Smooth muscle cell of the brain vasculature (primary cell): ENCODE measurements around the gene NFS1.

Experiments
- DNase-seq: peaks from one replicate; pipeline ENCODE4 v3.0.0-alpha.2; 2012; ENCODE audit warnings: low read depth, low spot score

Gene NFS1

DNA sequence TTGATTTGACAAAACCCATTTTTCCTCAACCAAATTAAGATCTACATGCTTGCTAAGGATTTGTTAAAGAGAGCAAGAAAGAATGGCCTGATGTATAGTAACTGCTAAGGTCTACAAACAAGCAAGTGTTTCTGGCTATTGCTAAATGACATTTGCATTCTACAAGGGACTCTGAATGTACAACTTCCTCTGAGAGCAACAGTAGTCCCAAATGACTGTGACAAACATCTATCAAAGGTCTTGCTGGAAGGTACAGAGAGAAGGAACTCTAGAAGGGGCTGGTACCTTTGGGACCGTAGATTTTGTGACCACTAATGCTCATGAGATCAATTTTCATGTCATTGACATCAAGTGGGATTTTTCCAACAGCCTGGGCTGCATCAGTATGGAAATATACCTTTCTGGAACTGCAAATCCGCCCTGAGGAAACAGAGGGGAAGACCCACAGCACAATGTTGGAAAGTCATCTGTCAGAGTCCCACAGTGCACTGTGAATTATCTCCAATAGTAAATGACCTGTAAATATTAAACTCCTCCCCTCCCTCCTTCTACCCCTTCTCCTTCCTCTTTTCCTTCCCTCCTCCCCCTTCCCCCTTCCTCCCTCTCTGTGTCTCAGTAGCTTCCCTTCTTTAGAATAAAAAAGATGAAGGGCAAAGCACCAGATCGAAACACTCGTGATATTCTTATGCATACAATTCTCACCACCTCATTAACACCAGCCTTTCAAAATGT lies 18.5 kb downstream of the NFS1 start:
- no peak for DNase-seq

GRCh38 chr20:35674921-35675320 lies 24.2 kb downstream of the NFS1 start:
- DNase-seq, result no peak

- no peak for DNase-seq
Measured at GRCh38 chr20:35673884-35674283, 25.3 kb downstream of the NFS1 start.

DNA sequence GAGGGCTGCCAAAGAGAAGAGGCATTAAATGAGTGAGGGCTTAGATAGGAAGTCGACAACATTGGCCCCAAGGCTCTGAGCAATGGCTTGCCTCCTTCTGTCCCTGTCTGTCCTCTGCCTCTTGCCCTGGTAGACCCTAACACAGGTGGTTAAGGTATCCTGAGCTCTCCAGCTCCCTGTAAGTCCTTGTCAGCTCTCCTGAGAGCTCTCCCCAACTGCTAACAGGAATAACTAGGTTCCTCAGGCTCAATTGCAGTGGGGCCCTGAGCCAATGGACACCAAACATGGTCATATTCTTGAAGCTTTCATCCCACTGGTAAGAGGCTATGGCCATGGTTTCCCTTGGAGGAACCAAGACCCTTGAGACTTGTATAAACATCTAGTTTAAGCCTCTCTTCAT lies 29.5 kb downstream of the NFS1 start:
- DNase-seq, result no peak

GRCh38 chr20:35669221-35669620 lies 29.9 kb downstream of the NFS1 start:
- DNase-seq, result no peak

GRCh38 chr20:35665949-35666288 lies 33.2 kb downstream of the NFS1 start:
- DNase-seq, result no peak

DNA sequence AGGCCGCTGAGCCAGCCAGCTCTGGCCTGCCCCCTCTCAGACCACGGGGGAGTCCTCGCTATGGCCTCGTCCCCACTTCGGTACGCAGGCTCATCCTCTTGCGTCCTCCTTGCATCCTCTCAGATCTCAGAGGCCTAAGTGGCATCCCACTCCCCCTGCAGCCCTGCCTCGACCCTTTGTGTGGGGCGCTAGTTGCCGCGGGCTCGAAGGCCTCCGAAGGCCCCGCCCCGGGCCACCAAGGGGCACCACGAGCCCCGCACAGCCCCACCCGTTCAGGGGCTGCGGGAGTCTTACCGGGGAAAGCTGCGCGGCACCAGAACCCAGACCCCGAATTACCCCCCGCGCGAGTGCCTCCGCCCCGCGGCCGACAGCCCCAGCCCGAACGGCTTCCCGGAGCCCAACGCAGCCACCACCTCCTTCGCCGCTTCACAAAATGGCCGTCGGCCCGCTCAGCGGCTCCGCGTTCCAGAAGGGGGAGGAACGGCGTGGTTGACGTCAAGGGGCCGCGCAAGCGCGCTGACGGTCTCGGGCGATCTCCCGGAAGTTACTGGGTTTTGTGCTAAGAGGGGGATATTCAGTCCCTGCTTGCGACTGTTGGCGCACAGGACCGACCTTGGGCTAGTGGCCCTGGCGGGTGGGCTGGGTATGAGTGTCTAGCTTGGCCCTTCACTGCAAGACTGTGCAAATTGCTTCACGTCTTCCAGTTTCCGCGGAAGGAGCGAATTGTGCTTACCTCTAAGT lies 34.5 kb downstream of the NFS1 start, which contains the start of the genes CPNE1 and RBM12:
Gene CPNE1, minus strand, starts transcription at position 435 of the 741 bp plus-strand sequence. CDS start 31,977 bp downstream, outside the sequence.
Gene RBM12, minus strand, starts transcription at position 435 of the 741 bp plus-strand sequence. CDS start 9,578 bp downstream, outside the sequence.
- peak; percentile 83 for DNase-seq

DNA sequence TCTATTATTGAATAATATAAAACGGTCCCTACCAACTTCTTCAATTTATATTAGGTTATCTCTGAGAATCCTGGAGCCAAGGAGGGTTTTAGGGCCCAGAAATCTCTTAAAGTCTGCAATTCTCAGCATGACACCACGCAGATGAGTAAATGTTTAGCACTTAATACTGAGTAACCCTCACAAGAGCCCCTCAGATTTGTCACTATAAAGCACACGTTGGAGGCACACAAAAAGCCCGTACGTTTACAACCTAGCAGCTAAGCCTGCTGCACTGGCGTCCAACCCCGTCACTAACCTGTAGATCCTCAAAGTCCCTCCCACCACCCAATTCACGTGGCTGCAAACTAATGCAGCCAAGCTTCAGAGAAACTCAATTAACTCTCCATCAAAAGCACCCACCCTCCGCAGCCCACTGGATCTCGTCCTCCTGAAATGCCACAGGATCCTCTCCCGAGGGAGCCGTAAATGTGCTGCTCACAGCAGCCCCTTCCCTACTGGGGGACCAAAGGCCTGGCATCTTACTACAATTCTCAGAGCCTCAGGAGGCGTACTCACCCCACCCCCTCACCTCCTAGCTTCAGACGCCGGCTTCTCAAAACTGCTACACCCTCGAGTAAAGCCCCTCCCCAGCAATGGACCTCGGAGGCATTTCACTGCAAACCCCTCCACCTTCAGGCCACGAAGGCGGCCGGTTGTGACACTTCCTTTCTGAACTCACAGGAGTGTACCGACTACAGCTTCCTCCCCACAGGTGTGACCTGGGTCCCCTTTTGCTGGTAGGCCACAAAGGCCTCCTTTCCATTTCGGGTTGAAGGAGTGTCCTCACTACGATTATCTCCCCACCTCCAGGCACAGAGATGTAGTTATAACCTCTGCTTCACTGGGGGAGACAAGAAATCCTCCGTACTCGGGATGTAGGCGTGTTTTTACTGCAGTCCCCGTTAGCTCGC lies 35.4 kb downstream of the NFS1 start:
- no peak for DNase-seq

DNA sequence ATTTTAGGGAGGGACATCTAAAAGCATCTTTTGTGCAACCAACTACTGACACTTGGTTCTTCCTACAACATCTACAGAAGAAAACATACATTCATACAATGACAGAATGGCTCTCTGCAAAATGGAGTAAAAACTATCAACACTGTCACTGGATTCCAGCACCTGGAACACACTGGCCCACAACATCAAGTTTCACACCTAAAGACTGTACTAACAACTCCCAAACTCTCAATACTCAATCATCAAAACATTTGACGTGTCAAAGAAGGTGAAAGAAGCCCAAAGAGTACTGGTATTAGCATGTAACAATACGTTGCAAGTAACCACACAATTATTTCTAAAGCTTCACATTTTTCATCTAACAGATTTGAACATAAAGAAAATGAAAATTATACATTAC lies 36.6 kb downstream of the NFS1 start:
- DNase-seq, result no peak

- no peak for DNase-seq
Measured at GRCh38 chr20:35661908-35662307, 37.2 kb downstream of the NFS1 start.

DNA sequence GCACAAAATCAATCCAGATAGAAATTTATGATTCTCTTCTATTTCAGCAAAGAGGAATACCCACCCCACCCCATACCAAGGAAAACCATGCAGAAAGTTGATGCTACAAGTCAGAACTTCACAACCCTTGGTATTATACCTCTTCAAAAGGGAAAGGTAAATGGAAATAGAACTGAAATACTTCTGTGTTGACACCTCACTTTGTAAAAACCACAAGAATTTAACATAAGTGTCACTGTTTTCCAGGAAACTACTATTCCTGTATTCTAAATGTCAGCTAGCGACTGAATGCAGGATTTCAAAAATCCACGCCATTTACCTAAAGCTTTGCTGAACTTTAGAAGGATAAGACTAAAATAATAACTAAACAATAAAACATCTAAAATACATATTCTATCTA lies 38.1 kb downstream of the NFS1 start:
- no peak for DNase-seq

DNA sequence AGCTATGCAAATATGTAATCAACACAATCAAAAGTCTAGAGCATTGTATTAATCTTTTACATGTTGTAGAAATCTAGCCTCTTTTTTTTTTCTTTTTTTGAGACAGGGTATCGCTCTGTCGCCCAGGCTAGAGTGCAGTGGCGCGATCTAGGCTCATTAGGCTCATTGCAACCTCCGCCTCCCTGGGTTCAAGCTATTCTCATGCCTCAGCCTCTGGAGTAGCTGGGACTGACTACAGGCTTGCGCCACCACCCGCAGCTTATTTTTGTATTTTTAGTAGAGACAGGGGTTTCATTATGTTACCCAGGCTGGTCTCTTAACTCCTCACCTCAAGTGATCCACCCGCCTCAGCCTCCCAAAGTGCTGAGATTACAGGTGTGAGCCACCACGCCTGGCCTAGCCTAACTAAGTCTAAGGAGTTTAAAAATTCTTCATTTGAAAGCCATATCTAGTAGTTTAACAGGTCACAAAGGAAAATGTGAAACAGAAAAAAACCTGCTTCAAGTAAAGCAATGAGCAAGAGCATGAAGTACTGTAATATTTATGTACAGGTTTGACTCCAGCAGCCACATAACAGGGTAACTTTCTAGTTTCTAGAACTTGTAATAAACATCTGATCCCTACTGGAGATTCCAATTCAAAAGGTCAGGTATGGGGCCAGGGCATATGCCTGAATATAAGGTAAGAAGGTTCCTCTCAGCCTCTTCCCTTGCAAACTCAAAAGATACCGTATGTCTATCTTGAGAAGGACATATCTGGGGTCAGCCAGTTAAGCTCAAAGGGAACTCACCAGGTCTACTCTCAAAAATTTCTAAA lies 38.8 kb downstream of the NFS1 start:
- no peak for DNase-seq

DNA sequence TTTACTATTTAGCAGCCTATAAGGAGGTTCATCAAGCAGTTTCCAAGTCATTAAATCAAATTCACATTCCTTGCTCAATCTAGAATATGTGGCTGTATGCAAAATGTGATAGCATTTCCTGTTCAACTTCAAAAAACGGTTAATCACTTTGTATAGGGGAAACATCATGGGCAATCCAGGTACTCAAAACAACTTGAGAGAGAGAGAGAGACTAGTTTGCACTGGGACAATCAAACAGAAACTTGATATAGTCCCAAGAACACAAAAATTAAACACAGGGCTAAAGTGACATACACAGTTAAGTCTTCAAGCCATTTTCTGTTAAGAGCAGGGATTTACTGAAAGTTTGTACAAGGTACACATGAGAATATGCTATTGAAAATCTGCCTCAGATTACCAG lies 41.9 kb downstream of the NFS1 start:
- no peak for DNase-seq

DNA sequence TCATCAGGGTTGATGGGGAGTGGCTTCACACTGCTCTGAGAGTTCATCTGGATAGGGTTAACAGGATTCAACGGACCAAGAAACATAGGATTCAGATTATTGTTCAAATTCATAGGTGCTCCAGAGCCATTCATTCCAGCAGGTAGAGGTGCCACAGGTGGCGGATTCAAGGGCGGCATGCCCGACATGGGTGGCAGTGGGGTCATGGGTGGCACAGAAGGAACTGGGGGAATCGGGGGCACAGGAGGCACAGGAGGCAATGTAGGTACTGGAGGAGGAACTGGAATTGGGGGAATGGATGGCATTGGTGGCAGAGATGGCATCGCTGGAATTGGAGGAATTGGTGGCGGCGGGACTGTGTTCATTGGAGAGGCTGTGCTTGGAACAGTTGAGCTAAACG lies 44.7 kb downstream of the NFS1 start:
- no peak for DNase-seq

- DNase-seq, result no peak
Measured at GRCh38 chr20:35653893-35654292, 45.3 kb downstream of the NFS1 start.

- no peak for DNase-seq
Measured at GRCh38 chr20:35653430-35653734, 45.8 kb downstream of the NFS1 start.

- no peak for DNase-seq
Measured at GRCh38 chr20:35652641-35653429, 46.3 kb downstream of the NFS1 start.

GRCh38 chr20:35651958-35652357 lies 47.2 kb downstream of the NFS1 start:
- DNase-seq, result no peak

- DNase-seq, result no peak
Measured at GRCh38 chr20:35650632-35651031, 48.5 kb downstream of the NFS1 start.

- no peak for DNase-seq
Measured at GRCh38 chr20:35648836-35649235, 50.3 kb downstream of the NFS1 start.

- no peak for DNase-seq
Measured at GRCh38 chr20:35644806-35645205, 54.3 kb downstream of the NFS1 start.
